COR-L47 (cell line): Measurements from ENCODE around the gene TVP23A.
"Not testable (repeated sequence)": the region's sequence is repeated elsewhere in the genome, so short reads cannot be mapped to it uniquely, and the experiment has no call there.

ENCODE experiments used
- DNase-seq: peaks from one replicate; lab custom pipeline; 2025; lab: John Stamatoyannopoulos, UW

Gene TVP23A

GRCh38 chr16:10745841-10746240 lies 72.8 kb downstream of the TVP23A start:
- DNase-seq = no peak

- DNase-seq = peak; percentile 64
Measured at GRCh38 chr16:10744370-10745030, 74.1 kb downstream of the TVP23A start.

DNA sequence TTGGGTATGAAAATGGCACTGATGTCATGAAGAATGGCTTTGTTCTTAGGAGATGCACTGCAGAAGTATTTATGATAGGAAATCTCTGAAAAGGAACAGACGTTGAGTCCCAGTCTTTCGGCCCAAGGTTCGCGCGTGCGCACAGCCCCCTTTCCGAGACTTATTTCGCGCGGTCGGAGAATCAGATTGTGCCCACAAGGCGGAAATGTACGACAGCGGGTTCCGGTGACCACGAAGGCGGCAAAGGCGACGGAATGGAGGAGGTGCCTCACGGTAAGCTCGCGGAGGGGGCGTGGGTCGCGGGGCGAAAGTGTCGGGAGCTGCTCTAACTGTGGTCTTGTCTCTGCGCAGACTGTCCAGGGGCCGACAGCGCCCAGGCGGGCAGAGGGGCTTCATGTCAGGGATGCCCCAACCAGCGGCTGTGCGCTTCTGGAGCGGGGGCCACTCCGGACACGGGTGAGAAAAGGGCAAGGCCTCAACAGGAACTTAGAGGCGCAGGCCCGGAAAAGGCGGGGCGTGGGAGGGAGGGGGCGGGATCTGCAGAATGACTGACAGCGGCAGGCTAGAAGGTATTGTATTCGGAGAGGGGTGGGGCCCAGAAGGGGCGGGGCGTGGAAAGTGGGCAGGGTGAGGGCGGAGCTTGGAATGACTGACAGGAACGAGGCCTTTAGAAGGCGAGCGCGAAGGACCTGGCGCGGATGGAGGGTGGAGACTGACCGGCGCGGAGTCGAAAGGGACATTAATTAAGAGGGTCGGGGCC lies 74.8 kb downstream of the TVP23A start, which contains the start of gene NUBP1:
Gene NUBP1, plus strand, starts transcription at position 233 of the 760 bp plus-strand sequence. Its CDS starts 22 bp downstream, at position 255.
- DNase-seq = peak; percentile 92

DNA sequence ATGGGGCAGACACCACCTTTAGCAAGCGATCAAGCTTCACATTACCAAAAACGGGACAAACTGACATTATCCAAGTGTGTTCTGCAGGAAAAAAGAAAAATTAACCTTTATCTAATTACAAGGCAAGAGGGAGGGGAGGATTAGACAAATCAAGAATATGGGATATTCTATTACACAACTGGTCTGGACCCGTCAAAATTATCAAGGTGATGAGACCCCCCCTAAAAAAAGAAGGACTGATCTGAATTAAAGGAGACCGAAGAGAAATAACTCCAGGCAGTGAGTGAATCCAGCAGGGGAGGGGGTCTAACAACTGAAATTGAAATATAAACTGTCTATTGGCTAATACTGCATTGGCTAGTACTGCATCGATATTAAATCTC lies 75.4 kb downstream of the TVP23A start:
- no peak for DNase-seq

DNA sequence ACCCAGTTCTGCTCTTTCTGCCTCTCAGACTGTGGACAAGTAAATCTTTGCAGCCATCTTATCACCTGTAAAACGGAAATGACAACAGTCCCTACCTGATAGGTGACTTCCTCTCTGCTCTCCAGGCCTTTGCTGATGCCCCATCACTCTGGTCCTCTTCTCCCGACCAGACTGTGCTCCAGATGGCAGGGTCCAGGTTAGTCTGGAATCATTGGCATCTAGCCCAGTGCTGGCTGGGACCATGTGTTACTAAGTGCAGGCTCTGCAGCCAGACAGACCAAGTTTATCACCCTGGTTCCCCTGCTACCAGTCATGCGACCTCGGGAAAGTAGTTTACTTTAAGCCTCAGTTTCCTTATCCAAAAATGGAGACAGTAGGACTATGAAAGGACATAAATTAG lies 76.8 kb downstream of the TVP23A start:
- no peak for DNase-seq

GRCh38 chr16:10741249-10741648 lies 77.3 kb downstream of the TVP23A start:
- DNase-seq = not testable (repeated sequence)

DNA sequence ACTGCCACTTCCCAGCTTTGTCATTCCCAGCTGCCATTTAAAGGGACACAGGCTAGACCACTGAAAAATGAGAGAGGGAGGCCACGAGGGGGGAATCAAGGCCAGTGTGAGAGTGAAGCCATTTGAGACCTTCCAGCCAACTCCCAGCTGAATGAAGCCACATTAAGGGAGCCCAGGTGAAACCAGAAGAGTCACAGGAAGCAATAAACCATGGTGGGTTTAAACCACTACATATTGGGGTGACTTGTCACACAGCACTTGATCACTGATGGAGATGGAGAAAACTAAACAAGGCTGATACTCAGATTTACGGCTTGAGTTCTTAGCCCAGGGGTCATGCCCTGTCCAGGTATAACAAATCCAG lies 77.8 kb downstream of the TVP23A start:
- no peak for DNase-seq

- DNase-seq = no peak
Measured at GRCh38 chr16:10740000-10740844, 78.4 kb downstream of the TVP23A start.

GRCh38 chr16:10738231-10739077 lies 80.1 kb downstream of the TVP23A start:
- DNase-seq = no peak

DNA sequence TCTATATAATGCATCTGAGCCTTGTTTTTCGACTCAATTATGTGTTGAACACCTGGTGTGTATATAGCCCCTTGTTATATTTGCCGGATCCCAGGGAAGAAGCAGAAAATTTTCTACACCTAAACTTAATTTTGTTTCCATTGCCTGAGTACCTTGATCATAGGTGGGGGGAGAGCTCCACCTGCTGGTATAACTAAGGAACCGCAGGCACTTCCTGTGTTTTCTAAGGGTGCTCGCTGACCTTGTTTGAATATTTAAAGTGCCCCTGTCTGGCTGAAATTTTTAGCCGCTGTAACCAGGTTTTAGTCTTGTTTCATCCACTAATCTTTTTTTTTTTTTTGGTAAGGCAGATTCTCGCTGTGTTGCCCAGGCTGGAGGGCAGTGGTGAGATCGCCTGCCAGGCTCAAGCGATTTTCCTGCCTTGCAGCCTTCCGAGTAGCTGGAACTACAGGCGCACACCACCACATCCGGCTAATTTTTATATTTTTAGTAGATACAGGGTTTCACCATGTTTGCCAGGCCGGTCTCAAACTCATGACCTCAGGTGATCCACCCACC lies 81.4 kb downstream of the TVP23A start:
- DNase-seq = peak; percentile 40

- DNase-seq = no peak
Measured at GRCh38 chr16:10731790-10732189, 86.8 kb downstream of the TVP23A start.

- no peak for DNase-seq
Measured at GRCh38 chr16:10729104-10730048, 89.2 kb downstream of the TVP23A start.

DNA sequence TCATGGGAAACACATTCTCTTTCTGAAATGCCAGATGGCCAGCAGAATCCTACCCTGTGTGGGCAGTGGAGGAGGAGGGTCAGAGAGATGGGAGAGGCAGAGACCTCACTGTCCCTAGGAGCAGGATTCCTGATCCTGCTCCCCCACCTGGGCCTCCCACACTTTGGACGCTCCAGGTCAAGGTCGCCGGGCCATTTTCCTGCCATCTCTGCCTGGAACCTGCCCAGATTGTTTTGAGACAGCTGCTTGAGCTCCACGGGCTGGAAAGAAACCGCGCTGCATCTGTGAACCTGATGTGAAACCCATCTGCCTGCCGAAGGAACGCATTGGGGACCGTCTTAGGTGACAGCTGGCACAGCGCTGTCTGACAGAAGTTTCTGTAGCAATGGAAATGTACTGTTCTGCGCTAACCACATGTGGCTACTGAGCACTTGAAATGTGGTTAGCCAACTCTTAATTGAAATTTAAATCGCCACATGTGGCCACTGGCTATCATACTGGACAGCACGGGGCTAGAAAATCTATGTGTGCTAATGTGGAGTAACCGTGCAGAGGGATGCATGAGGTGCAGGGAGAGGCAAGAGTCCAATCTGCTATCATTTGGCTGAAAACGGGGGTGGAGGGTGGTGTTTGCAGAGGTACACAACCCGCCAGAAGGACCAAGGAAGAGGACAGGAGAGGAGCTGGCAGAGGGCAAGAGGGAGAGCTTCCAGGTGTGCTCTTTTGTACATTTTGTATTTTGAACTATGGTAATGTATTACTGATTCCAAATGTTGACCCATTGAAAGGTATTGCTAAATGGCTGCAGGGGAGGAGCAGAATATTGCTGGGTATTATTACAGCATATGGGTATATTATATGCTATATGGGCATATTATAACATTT lies 90.3 kb downstream of the TVP23A start:
- DNase-seq = no peak
